Caco-2 (cell line): ENCODE measurements around the gene MAD1L1. TPM values are rescaled to one million over a fixed set of nuclear protein-coding genes. Genes with fewer than 3 reads are reported as not detected.

Source experiments
- BruUV-seq: library from RNA; stranded (reverse); fragments of 400-500 nt; replicated peaks from 2 replicates; lab custom pipeline; 2021; lab: Mats Ljungman, UMichigan
- CTCF ChIA-PET: fragments of 300-600 bp; sonication (Branson Sonifier 250); formaldehyde crosslinking; loops from one replicate; lab custom pipeline; 2022; ENCODE audit warnings: antibody characterized with exemption; lab: Charles Lee
- POLR2A ChIA-PET: fragments of 300-600 bp; sonication (Branson Sonifier 250); formaldehyde crosslinking; loops from one replicate; lab custom pipeline; 2022; ENCODE audit warnings: antibody characterized with exemption; lab: Charles Lee
- DNase-seq, 2 experiments: peaks; one replicate each; pipeline versions ENCODE4 v3.0.0 to v3.0.0-alpha.2; 2020 to 2022
- H3K27me3 ChIP-seq: replicated peaks from 2 replicates; pipeline ENCODE4 v1.6.0; 2011; ENCODE audit warnings: low read length; ENCODE audit not compliant: control insufficient read depth, insufficient read depth
- H3K36me3 ChIP-seq: 2 replicates; pipeline ENCODE4 v1.5.1; 2011; ENCODE audit warnings: low read length; ENCODE audit not compliant: control insufficient read depth, insufficient read depth
- H3K4me1 ChIP-seq: fragments of 250-450 bp; sonication (Bioruptor Pico); 2 replicates; pipeline ENCODE4 v1.5.1; 2020; ENCODE audit warnings: mild to moderate bottlenecking
- H3K4me3 ChIP-seq: 2 replicates; pipeline ENCODE4 v1.5.1; 2011; ENCODE audit warnings: low read depth, mild to moderate bottlenecking, control low read depth, low read length
- H3K9me3 ChIP-seq: fragments of 250-450 bp; sonication (Bioruptor Pico); 2 replicates; pipeline ENCODE4 v1.5.1; 2020; ENCODE audit warnings: mild to moderate bottlenecking, moderate library complexity
- H3K27ac Mint-ChIP-seq: one replicate; pipeline ENCODE4 v1.8.0; 2022; ENCODE audit warnings: mixed read lengths; ENCODE audit not compliant: unreplicated experiment
- H3K27me3 Mint-ChIP-seq: one replicate; pipeline ENCODE4 v1.8.0; 2022; ENCODE audit warnings: mixed read lengths; ENCODE audit not compliant: insufficient read depth, unreplicated experiment
- H3K36me3 Mint-ChIP-seq: one replicate; pipeline ENCODE4 v1.8.0; 2022; ENCODE audit warnings: mild to moderate bottlenecking, mixed read lengths; ENCODE audit not compliant: insufficient read depth, unreplicated experiment
- H3K4me1 Mint-ChIP-seq: one replicate; pipeline ENCODE4 v1.8.0; 2022; ENCODE audit warnings: low read depth, mixed read lengths; ENCODE audit not compliant: unreplicated experiment
- H3K4me3 Mint-ChIP-seq: one replicate; pipeline ENCODE4 v1.8.0; 2022; ENCODE audit warnings: mild to moderate bottlenecking, moderate library complexity, mixed read lengths; ENCODE audit not compliant: unreplicated experiment
- H3K9me3 Mint-ChIP-seq: one replicate; pipeline ENCODE4 v1.8.0; 2022; ENCODE audit warnings: mixed read lengths; ENCODE audit not compliant: unreplicated experiment
- CTCF ChIP-seq, 2 experiments: fragments of 200-600 bp in 1 of 2; IDR thresholded peaks; 1 replicate in 1 of 2; 2 replicates in 1 of 2; pipeline versions ENCODE4 v1.5.1 to v1.8.0; 2011 to 2022; ENCODE audit warnings: antibody characterized with exemption in 1 of 2, control low read depth in 1 of 2, inconsistent platforms in 1 of 2, low read depth in 1 of 2, low read length in 1 of 2, mild to moderate bottlenecking in 1 of 2, moderate library complexity in 1 of 2; ENCODE audit not compliant: insufficient read depth in 1 of 2, severe bottlenecking in 1 of 2, unreplicated experiment in 1 of 2
- intact Hi-C: fragments of 100-400 bp; cut with micrococcal nuclease; formaldehyde crosslinking; loops from one replicate; pipeline ENCODE4 v1.10.0; 2022; ENCODE audit not compliant: unreplicated experiment
- total RNA-seq: library from RNA; stranded (reverse); gene quantifications from 2 replicates; pipeline ENCODE4 v1.2.3, GENCODE V29; 2022

Gene MAD1L1
- total RNA-seq, 1 experiment from 2014 or later, result 58.6 TPM

- no peaks in the 10 kb centered on the region for H3K27me3 Mint-ChIP-seq
- no TSS peak for BruUV-seq
- TF ChIP-seq CTCF (IDR thresholded peaks at IDR 0.05; ENCODE audit: insufficient read depth in 1 of 2, low read depth in 1 of 2, low read length in 1 of 2, severe bottlenecking in 1 of 2, unreplicated experiment in 1 of 2), result no peak
- H3K4me1 Mint-ChIP-seq, result peaks cover 9% of the 10 kb centered on the region
- Histone ChIP-seq H3K27me3 (no peaks in the 10 kb centered on the region), H3K4me3 (no peak overlapping the region), H3K36me3 (peaks cover 2% of the 10 kb centered on the region), H3K9me3 (no peaks in the 10 kb centered on the region), H3K4me1 (peaks cover 17% of the 10 kb centered on the region)
- no peaks in the 10 kb centered on the region for H3K9me3 Mint-ChIP-seq
- peak in 1 of 2 experiments; percentile 23 for DNase-seq
- H3K4me3 Mint-ChIP-seq, result no peak overlapping the region
- CTCF ChIA-PET, result no interaction called here
- intact Hi-C loops, result loop anchor here (1.0 kb wide), 1 partner anchor 28 kb away; no protein-coding TSS in a partner anchor
- POLR2A ChIA-PET, result no interaction called here
- H3K36me3 Mint-ChIP-seq, result peaks cover 63% of the 10 kb centered on the region
- H3K27ac Mint-ChIP-seq, result no peak overlapping the region
These were observed 30.9 kb downstream of the MAD1L1 start for GRCh38 chr7:2201686-2202360.

- Histone ChIP-seq H3K4me3 (no peak overlapping the region), H3K4me1 (peaks cover 17% of the 10 kb centered on the region), H3K27me3 (no peaks in the 10 kb centered on the region), H3K36me3 (peaks cover 2% of the 10 kb centered on the region), H3K9me3 (no peaks in the 10 kb centered on the region)
- Mint-ChIP-seq H3K4me1 (peaks cover 9% of the 10 kb centered on the region), H3K9me3 (no peaks in the 10 kb centered on the region), H3K27me3 (no peaks in the 10 kb centered on the region), H3K27ac (no peak overlapping the region), H3K4me3 (no peak overlapping the region), H3K36me3 (peaks cover 63% of the 10 kb centered on the region)
- POLR2A ChIA-PET, result no interaction called here
- DNase-seq, result no peak
- intact Hi-C loops, result no loop called here
- no TSS peak for BruUV-seq
- CTCF ChIA-PET, result no interaction called here
- TF ChIP-seq CTCF (IDR thresholded peaks at IDR 0.05; ENCODE audit: insufficient read depth in 1 of 2, low read depth in 1 of 2, low read length in 1 of 2, severe bottlenecking in 1 of 2, unreplicated experiment in 1 of 2), result no peak
These were observed 31.6 kb downstream of the MAD1L1 start for GRCh38 chr7:2201128-2201527.

GRCh38 chr7:2200584-2200980 is 32.2 kb downstream of the MAD1L1 start:
- intact Hi-C loops, result no loop called here
- no peak overlapping the region for H3K4me3 ChIP-seq
- H3K9me3 Mint-ChIP-seq, result no peaks in the 10 kb centered on the region
- H3K27me3 Mint-ChIP-seq, result no peaks in the 10 kb centered on the region
- H3K4me1 Mint-ChIP-seq, result peaks cover 7% of the 10 kb centered on the region
- ChIA-PET POLR2A (no interaction called here), CTCF (no interaction called here)
- no peak overlapping the region for H3K27ac Mint-ChIP-seq
- H3K4me1 ChIP-seq, result peaks cover 15% of the 10 kb centered on the region
- no TSS peak for BruUV-seq
- H3K36me3 ChIP-seq, result peaks cover 5% of the 10 kb centered on the region
- H3K9me3 ChIP-seq, result no peaks in the 10 kb centered on the region
- no peak for TF ChIP-seq CTCF (IDR thresholded peaks at IDR 0.05; ENCODE audit: insufficient read depth in 1 of 2, low read depth in 1 of 2, low read length in 1 of 2, severe bottlenecking in 1 of 2, unreplicated experiment in 1 of 2)
- H3K4me3 Mint-ChIP-seq, result no peak overlapping the region
- no peaks in the 10 kb centered on the region for H3K27me3 ChIP-seq
- peak in 1 of 2 experiments; percentile 23 for DNase-seq
- peaks cover 63% of the 10 kb centered on the region for H3K36me3 Mint-ChIP-seq
